Ishikawa (cell line): ENCODE results near the gene PLA2G4E.

ENCODE experiments used
- CEBPB ChIP-seq: IDR thresholded peaks from 2 replicates; pipeline ENCODE4 v1.6.1; 2012
- CREB1 ChIP-seq: IDR thresholded peaks from 2 replicates; pipeline ENCODE4 v1.6.1; 2012; ENCODE audit warnings: low read depth
- EGR1 ChIP-seq: IDR thresholded peaks from 2 replicates; pipeline ENCODE4 v1.6.1; 2012
- EP300 ChIP-seq: IDR thresholded peaks from 2 replicates; pipeline ENCODE4 v1.6.1; 2012; ENCODE audit warnings: borderline replicate concordance
- FOXM1 ChIP-seq: IDR thresholded peaks from 2 replicates; pipeline ENCODE4 v1.6.1; 2012; ENCODE audit warnings: low read depth, borderline replicate concordance
- NFIC ChIP-seq: IDR thresholded peaks from 2 replicates; pipeline ENCODE4 v1.6.1; 2012
- RAD21 ChIP-seq: IDR thresholded peaks from 2 replicates; pipeline ENCODE4 v1.6.1; 2012; ENCODE audit warnings: low read depth
- TAF1 ChIP-seq: IDR thresholded peaks from 2 replicates; pipeline ENCODE4 v1.6.1; 2012; ENCODE audit warnings: low read depth, mild to moderate bottlenecking
- TCF12 ChIP-seq: IDR thresholded peaks from 2 replicates; pipeline ENCODE4 v1.6.1; 2012; ENCODE audit warnings: low read depth
- TEAD4 ChIP-seq: IDR thresholded peaks from 2 replicates; pipeline ENCODE4 v1.6.1; 2012
- YY1 ChIP-seq: IDR thresholded peaks from 2 replicates; pipeline ENCODE4 v1.6.1; 2012; ENCODE audit warnings: low read depth
- ZBTB7A ChIP-seq: IDR thresholded peaks from 2 replicates; pipeline ENCODE4 v1.6.1; 2012; ENCODE audit warnings: low read depth
- TF ChIP-seq, protein P1 (sequence below): IDR thresholded peaks from 2 replicates; pipeline ENCODE4 v1.6.1; 2012
- TF ChIP-seq, protein P2 (sequence below): IDR thresholded peaks from 2 replicates; pipeline ENCODE4 v1.6.1; 2012; ENCODE audit warnings: low read depth, mild to moderate bottlenecking
- TF ChIP-seq, protein P3 (sequence below): IDR thresholded peaks from 2 replicates; pipeline ENCODE4 v1.6.1; 2012

PLA2G4E gene

DNA sequence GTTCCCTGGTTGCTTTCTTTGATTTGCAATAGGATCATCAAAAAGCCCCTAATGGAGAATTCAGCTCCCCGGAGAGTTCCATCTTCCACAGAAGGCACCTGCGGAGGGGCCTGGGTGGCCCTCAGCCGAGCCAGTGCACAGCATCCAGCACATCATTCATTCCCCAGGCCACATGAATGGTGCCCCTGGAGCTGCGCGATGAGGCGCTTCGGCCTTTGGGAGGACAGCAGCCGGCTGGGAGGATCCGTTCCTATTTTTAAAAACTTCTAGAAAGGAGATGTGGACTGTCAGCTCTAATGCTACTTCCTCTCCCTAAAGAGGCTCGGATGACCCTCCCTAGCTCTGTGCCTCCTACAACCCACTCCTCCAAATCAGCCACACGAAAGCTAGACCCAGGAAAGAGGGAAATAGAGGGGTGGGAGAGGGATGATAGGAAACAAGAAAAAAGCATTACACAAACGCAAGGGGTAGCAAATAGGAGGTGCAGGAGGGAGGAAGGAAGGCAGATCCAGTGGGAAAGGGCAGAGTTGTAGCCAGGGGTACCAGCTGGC is 68.8 kb downstream of the PLA2G4E start:
- TF ChIP-seq RAD21 (no peak), CREB1 (no peak), NFIC (no peak)

DNA sequence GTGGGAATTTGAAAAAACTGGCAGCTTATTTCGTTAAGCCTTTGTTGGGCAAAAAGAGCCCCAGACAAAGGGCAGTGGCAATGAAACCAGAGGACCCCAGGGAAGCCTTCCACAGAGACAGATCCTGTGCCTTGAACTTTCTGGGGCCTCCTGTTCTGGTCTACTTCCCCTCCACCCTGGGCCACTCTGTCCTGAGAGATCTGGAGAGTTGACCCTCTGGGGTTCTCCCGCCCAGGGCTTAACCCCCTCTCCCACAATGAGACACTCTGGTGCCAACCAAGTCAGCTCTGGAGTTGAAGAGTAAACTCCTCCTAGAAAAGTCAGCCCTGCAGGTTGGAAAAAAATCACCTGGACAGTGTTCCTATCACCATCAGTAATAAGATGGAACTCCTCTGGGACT is 69.3 kb downstream of the PLA2G4E start:
- TF ChIP-seq EP300 (no peak), CREB1 (no peak), TCF12 (no peak), EGR1 (no peak), YY1 (no peak), FOXM1 (no peak), NFIC (no peak), ZBTB7A (no peak), RAD21 (no peak), CEBPB (no peak), TEAD4 (no peak), TAF1 (no peak)
- TF ChIP-seq, protein P1, sequence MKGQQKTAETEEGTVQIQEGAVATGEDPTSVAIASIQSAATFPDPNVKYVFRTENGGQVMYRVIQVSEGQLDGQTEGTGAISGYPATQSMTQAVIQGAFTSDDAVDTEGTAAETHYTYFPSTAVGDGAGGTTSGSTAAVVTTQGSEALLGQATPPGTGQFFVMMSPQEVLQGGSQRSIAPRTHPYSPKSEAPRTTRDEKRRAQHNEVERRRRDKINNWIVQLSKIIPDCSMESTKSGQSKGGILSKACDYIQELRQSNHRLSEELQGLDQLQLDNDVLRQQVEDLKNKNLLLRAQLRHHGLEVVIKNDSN: no peak
- TF ChIP-seq, protein P2, sequence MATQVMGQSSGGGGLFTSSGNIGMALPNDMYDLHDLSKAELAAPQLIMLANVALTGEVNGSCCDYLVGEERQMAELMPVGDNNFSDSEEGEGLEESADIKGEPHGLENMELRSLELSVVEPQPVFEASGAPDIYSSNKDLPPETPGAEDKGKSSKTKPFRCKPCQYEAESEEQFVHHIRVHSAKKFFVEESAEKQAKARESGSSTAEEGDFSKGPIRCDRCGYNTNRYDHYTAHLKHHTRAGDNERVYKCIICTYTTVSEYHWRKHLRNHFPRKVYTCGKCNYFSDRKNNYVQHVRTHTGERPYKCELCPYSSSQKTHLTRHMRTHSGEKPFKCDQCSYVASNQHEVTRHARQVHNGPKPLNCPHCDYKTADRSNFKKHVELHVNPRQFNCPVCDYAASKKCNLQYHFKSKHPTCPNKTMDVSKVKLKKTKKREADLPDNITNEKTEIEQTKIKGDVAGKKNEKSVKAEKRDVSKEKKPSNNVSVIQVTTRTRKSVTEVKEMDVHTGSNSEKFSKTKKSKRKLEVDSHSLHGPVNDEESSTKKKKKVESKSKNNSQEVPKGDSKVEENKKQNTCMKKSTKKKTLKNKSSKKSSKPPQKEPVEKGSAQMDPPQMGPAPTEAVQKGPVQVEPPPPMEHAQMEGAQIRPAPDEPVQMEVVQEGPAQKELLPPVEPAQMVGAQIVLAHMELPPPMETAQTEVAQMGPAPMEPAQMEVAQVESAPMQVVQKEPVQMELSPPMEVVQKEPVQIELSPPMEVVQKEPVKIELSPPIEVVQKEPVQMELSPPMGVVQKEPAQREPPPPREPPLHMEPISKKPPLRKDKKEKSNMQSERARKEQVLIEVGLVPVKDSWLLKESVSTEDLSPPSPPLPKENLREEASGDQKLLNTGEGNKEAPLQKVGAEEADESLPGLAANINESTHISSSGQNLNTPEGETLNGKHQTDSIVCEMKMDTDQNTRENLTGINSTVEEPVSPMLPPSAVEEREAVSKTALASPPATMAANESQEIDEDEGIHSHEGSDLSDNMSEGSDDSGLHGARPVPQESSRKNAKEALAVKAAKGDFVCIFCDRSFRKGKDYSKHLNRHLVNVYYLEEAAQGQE: no peak
- TF ChIP-seq, protein P3, sequence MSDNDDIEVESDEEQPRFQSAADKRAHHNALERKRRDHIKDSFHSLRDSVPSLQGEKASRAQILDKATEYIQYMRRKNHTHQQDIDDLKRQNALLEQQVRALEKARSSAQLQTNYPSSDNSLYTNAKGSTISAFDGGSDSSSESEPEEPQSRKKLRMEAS: no peak

DNA sequence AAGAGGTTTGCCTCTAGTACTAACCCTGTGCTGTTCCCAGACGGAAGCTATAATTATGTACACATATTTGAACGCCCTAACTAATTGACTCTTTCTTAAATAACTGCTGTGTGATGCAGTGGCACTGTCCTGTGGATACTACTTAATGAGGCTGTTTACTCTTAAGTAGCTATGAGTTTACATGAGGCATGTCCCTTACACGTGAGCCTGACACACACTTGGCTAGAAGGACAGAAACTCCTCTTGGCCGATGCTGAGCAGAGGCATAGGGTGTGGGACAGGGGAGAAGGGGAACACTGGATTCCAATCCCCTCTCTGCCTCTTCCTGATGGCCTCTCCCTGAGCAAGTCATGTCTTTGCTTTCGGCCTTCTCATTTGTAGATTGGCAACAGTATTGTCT is 70.4 kb downstream of the PLA2G4E start:
- TF ChIP-seq, protein P1: no peak
- TF ChIP-seq TAF1: no peak

DNA sequence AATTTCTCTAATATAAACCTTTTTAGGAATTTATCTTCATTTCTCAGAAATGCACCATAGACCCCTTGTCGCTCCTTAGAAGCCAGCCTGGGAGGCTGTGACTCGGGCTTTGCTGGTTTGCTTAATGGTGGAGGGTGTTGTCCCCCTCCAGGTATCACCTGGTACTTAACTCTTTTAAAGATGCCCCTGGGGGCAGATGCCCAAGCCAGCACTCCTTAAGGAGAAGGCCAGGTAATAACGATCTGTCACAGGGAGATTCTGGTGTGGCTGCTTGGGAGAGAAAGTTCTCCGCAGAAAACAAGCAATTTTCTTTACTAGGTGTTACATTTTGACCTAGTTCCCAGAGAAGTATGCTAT is 70.7 kb downstream of the PLA2G4E start:
- TF ChIP-seq TCF12: no peak

DNA sequence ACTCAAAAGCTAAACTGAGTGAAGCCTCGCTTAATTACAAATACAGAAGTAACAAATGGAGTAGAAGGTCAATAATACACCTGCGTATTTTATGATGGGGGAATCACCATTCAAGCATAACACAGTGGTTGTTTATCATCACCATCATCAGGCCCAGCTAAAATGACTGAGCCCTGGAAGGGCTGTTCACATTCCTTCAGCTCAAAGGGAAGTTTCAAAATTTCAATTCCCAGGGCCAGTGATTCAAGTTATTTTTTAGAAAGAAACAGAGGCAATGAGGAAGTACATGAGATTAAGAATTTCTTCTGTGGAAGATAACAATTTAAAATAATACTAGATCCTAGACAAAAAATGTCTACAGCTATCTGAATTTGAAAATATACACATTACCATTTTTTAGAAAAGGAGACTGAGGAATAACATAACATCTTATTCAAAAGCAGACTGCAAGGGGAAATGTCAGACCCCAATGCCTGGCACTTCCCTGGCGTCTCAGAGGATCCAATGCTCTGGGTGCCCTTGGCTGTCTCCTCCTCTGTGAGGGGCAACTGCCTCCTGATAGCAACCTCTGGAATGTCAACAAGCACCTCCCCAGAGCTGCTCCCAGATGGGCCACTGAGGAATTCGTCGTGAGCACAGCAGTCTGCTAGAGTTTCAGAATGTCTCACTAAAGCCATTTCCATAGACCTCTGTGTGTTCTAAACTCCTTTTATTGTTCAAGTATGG is 71.3 kb downstream of the PLA2G4E start:
- TF ChIP-seq TEAD4: no peak
- TF ChIP-seq, protein P1: no peak
- no peak for TF ChIP-seq CREB1
- TF ChIP-seq RAD21: no peak
- no peak for TF ChIP-seq ZBTB7A
- no peak for TF ChIP-seq TCF12
- TF ChIP-seq FOXM1: no peak
- TF ChIP-seq TAF1: no peak

DNA sequence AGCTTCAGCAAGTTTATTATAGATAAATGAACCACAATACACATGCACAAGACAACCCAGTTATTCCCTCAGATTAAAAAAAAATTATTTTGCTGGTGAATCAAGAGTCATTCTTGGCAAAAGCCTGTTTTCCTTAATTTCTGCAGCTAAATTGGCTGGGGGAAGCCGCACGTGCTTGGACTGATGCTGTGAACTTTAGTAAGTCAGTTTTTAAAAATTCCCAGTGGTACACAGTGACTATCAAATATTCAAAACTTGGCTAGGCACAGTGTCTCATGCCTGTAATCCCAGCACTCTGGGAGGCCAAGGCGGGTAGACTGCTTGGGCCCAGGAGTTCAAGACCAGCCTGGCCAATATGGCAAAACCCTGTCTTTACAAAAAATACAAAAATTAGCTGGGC is 72.4 kb downstream of the PLA2G4E start:
- TF ChIP-seq, protein P1: no peak
- TF ChIP-seq TCF12: no peak
- TF ChIP-seq CEBPB: no peak
- TF ChIP-seq CREB1: no peak
- TF ChIP-seq, protein P3: no peak
- no peak for TF ChIP-seq EP300
- TF ChIP-seq TAF1: no peak
- TF ChIP-seq RAD21: no peak

DNA sequence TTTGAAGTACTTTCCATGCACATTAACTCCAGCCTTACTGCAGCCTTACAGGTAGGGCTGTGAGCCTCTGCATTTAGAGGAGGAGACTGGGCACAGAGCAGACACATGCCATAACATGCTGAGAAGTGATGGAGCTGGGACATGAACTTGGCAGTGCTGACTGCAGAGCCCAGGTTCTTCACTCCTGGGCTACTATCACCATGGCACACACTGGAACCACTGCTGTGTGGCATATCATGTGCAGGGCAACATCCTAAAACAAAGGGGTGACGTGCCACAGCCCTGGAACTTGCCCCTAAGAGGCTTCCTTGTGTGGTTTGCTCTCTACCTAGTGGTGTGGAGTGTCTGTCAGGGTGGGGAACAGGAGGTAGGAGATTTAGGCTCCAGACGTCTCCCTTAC is 73.9 kb downstream of the PLA2G4E start:
- TF ChIP-seq NFIC (no peak), RAD21 (no peak), ZBTB7A (no peak), CREB1 (no peak), TEAD4 (no peak), EP300 (no peak), CEBPB (no peak)
